ENCODE results near the gene DLG1.
A peak's percentile ranks its signal among the peaks of the same experiment; 100 is the strongest.

DLG1 gene

GRCh38 chr3:197008436-197009209, 289.8 kb downstream of the DLG1 start:
- no peak for DNase-seq

- no peak for DNase-seq
Measured at GRCh38 chr3:197007953-197008352, 290.5 kb downstream of the DLG1 start.

- no peak for DNase-seq
Measured at GRCh38 chr3:197007296-197007940, 291.0 kb downstream of the DLG1 start.

- no peak for DNase-seq
Measured at GRCh38 chr3:197006860-197007259, 291.6 kb downstream of the DLG1 start.

GRCh38 chr3:197006446-197006845, 292.0 kb downstream of the DLG1 start:
- DNase-seq: no peak

GRCh38 chr3:197003461-197004385, 294.7 kb downstream of the DLG1 start:
- DNase-seq: no peak

DNA sequence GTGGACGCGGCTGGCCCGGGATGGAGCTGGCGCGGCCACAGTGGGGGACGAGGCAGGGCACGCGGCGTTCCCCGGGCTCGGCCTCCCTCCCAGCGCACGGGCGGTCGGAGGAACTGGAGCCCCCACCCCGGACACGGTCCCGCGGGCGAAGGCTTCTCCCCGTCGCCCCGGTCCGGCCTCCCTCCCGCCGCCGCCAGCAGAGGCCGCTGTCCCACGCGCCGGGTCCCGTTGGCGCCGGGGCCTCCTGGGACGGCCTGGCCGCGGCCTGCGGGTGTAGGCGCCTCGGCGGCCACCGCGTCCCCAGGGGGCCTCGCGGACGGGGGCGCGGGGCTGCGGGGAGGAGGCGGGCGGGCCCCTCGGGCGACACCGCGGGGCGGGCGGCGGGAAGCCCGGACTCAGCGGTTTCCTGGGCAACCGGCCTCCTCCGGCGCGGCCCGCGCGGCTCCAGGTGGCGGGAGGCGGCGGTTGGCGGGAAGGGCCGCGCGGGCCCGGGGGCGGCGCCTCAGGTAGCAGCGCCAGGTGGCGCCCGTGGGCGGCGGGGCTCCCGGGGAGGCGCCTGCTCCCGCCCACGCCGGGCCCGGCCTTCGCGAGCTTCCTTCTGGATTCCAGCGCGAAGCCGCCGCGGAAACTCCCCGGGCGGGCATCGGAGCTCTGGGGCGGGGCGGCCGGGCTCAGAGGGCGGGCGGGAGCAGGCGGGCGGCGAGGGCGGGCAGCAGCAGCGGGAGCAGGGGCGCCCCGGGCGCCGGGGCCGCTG, 295.5 kb downstream of the DLG1 start:
- peak; percentile 58 for DNase-seq

- DNase-seq: peak; percentile 7
Measured at GRCh38 chr3:197001972-197002700, 296.3 kb downstream of the DLG1 start.

DNA sequence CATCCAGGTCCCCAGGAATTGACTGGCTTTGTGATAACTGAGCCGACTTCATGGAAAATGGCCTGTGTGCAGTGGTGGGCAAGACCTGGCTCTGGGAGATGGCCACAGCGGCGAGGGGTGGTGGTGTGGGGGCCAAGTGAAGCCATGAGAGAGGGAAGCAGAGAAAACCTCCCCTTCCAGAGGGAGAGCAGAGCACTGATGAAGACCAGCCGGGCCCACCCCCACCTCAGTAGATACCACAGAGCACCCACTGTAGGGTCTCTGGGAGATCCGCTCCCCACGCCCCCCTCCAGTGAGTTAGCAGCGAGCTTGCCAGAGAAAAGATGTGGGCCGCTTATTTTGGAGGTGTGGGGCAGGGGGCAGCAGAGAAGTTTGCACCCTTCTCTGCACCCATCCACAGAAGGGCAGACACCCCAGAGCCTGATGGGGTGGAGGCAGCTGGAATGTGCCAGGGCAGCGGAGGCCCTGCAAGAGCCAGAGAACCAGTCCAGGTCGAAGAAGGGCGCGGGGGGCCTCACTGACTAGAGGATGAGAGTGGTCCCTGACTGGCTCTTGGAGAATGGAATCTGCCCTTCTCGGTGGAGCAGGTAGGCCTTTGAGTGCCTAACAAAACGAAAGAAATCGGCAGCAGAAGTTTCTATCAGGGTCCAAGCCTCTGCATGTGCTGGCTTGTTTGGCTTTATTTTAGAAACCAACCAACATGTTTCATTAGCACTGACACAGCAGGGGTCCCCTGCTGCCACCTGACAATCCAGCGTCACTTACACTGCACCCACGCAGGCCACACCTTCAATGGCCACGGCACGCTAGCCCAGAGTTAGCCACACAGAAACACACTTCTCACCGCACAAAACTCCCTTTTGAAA, 297.1 kb downstream of the DLG1 start:
- DNase-seq: no peak

DNA sequence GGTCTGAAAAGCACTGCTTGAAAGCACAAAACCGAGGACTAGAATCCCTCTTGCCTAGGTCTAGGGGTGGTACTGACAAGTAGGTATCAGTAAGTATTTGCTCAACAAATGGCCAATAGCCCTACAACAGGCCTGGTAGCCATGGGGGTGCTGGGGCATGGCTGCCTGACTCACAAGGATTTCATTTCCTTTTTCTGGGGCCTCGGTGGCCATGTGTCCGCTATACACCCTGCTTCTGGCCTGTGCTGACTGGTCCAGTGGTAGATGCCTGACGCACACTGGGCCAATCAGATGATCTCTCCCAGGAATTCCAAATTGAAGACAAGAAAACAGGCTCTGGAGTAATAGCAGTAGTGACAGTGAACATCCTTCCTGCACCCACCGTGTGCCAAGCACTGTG, 298.2 kb downstream of the DLG1 start:
- no peak for DNase-seq

GRCh38 chr3:196998966-196999760, 299.2 kb downstream of the DLG1 start:
- DNase-seq: no peak

GRCh38 chr3:196997311-196997710, 301.1 kb downstream of the DLG1 start:
- no peak for DNase-seq

GRCh38 chr3:196996454-196997265, 301.8 kb downstream of the DLG1 start:
- DNase-seq: no peak

- DNase-seq: no peak
Measured at GRCh38 chr3:196995646-196996355, 302.6 kb downstream of the DLG1 start.

DNA sequence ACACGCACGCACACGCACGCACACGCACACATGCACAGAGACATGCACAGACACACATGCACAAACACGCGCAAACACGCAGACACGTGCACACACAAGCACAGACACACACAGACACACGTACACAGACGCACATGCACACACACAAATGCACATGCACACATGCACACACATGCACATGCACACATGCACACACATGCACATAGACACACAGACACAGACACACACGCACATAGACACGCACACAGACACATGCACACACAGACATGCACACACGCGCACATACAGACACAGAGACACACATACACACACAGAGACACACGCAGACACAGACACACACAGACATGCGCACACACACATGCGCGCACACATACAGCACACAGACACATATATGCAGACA, 303.4 kb downstream of the DLG1 start:
- DNase-seq: no peak

DNA sequence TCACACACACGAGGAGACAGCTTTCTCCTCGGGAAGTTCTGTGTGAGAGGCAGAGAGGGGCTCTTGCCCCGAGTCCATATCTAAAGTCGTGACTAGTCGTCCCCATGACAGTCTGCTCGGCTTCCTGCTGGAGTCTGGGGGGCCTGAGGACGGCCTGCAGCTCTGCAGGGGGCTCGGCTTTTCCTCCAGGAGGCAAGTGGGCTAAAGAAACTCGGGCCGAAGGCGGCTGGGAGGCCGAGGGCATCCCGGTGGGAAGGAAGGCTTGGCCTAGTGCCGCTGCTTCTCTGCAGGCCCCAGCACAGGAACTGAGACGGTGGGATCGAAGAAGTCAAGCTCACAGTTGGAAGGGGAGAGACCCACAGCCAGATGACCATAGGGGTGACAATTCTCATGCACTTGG, 304.4 kb downstream of the DLG1 start:
- no peak for DNase-seq
